D721Med (cell line): ENCODE results near the gene LCP1.

Experiments used
- DNase-seq: peaks from one replicate; pipeline ENCODE4 v3.0.0; 2011; ENCODE audit warnings: low spot score; ENCODE audit not compliant: insufficient read length
- FAIRE-seq: peaks from 2 replicates; lab custom pipeline; 2011; peaks lifted over from hg19 to GRCh38; lab: Jason Lieb, UNC
- CTCF ChIP-seq: IDR thresholded peaks from 2 replicates; pipeline ENCODE4 v1.5.1; 2012; ENCODE audit warnings: mild to moderate bottlenecking, control low read depth; ENCODE audit not compliant: insufficient read depth; ENCODE audit errors: missing control alignments

LCP1 gene

DNA sequence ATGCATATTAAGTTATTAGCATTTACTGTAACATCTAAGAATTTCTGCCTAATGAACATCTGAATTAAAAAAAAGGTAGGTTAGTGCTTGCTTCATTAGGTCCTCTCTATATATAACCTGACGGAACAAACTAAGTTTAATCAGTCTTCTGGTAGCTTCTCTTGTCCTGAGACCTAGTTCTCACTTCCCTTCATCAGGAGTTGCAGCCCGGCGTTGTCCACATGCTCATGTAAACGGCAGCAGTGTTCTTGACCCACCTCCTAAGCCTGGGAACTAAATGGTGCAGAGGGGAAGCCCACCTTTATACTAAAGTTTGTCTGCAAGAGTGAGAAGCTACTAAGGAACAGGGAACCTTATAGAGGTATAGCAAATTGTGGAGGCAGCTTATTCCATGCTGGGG, 45.3 kb downstream of the LCP1 start:
- no peak for DNase-seq

GRCh38 chr13:46134961-46135522, 46.9 kb downstream of the LCP1 start:
- FAIRE-seq (no peak), DNase-seq (no peak)
- TF ChIP-seq CTCF: no peak

More for the DNA sequence above, 45.3 kb downstream of the LCP1 start:
- TF ChIP-seq CTCF: no peak
- FAIRE-seq: no peak

DNA sequence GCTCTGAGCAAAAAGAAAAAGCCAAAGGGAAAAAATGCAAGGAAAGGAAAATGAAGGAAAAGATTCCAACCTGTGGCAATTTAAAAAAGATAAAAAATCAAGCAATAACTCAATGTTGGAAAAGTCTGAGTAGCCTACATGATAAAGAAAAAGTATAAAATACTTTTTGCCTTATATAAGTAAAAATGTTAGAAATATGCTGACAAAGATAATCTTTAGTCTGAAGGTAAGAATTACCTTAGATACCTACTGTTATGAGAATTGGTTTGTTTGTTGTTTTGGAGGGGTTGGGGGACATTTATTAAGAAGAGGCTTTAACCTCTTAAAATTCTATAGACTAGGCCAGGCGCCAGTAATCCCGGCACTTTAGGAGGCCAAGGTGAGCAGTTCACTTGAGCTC, 47.5 kb downstream of the LCP1 start:
- DNase-seq: no peak
- FAIRE-seq: no peak
- no peak for TF ChIP-seq CTCF

DNA sequence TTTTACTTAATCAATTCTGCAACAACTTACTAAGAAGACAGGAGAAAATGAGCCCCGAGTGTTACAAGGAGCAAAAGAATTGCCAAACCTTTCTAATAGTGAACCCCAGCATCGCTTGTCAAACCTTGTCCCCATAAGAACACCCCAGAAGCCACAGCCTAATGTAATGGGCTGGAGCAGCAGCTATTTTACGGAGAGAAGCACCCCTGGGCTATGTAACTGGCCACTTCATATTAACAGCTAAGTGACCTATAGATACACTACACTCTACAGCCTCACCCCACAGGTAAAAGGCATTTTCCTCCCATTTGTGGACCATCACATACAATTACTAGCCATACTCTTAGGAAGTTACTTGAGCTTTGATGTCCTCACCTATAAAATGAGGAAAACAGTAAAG, 49.9 kb downstream of the LCP1 start:
- DNase-seq (no peak), FAIRE-seq (no peak)
- TF ChIP-seq CTCF: no peak

DNA sequence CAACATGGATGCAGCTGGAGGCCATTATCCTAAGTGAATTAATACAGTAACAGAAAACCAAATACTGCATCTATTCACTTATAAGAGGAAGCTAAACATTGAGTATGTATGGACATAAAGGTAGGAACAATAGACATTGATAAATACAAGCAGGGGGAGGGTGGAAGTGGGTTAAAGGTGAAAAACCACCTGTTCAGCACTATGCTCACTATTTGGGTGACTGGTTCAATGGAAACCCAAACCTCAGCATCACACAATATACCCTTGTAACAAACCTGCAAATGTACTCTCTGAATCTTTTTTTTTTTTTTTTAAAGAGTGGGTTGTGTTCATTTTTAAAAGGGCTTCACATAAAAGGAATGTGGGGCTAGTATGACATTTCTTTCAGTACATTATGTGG, 50.3 kb downstream of the LCP1 start:
- no peak for DNase-seq

GRCh38 chr13:46129955-46130618, 51.9 kb downstream of the LCP1 start:
- no peak for FAIRE-seq
- no peak for TF ChIP-seq CTCF
- no peak for DNase-seq

More for the DNA sequence above, 50.3 kb downstream of the LCP1 start:
- TF ChIP-seq CTCF: no peak
- no peak for FAIRE-seq

GRCh38 chr13:46129124-46129523, 52.9 kb downstream of the LCP1 start:
- TF ChIP-seq CTCF: no peak
- FAIRE-seq (no peak), DNase-seq (no peak)
